ENCODE results near the gene UCN3.
"Not testable (repeated sequence)": the region's sequence is repeated elsewhere in the genome, so short reads cannot be mapped to it uniquely, and the experiment has no call there.

Gene UCN3

DNA sequence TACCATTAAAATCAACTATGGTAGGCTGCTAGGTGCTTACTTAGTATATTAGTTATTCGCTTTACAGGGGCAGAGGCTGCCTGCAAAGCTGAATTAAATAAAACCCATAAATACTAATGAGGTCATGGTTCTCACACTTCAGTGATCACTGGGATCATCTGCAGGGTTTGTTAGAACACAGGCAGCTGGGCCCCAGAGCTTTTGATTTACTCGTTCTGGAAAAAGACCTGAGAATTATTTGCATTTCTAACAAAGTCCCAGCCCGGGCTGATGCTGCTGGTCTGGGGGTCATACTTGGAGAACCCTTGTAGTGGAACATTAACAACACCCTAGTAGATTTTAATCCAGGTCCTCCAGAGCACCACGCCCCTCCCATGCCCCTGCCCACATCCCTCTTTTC lies 8.5 kb downstream of the UCN3 start:
- no peaks in the 10 kb centered on the region for H3K4me1 ChIP-seq (ENCODE audit: control insufficient read depth, insufficient read depth, low read length)
- no peaks in the 10 kb centered on the region for H3K27me3 ChIP-seq (ENCODE audit: control insufficient read depth, insufficient read depth, low read length)
- no peak overlapping the region for H3K9ac ChIP-seq (ENCODE audit: low read length)
- no peak overlapping the region for H3K27ac ChIP-seq (ENCODE audit: low read depth, low read length)
- H3K36me3 ChIP-seq (ENCODE audit: control insufficient read depth, insufficient read depth, low read length) = no peaks in the 10 kb centered on the region
- H3K4me3 ChIP-seq (ENCODE audit: low read length) = no peak overlapping the region

DNA sequence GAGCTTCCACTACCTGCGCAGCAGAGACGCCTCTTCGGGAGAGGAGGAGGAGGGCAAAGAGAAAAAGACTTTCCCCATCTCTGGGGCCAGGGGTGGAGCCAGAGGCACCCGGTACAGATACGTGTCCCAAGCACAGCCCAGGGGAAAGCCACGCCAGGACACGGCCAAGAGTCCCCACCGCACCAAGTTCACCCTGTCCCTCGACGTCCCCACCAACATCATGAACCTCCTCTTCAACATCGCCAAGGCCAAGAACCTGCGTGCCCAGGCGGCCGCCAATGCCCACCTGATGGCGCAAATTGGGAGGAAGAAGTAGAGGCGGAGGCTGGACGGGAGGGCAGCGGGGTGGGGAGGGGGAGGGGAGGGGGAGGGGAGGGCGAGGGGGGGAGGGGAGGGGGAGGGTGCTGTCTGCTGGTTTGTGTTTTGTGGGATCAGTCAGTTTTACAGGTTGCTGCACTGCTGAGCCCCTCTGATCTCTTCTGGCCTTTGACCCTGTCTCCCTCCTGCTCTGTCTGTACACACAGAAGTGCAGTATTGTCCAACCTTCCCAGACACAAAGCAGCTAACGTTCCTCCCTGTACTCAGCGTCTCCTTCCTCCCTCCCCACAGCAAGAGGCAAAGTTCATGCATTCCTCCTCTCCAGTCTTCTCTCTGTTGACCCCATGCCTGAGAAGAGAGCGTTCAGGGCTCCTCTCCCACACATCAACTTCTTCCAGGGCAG lies 9.3 kb downstream of the UCN3 start:
- Histone ChIP-seq H3K4me3 (ENCODE audit: low read length) (no peak overlapping the region), H3K9ac (ENCODE audit: low read length) (no peak overlapping the region), H3K4me1 (ENCODE audit: control insufficient read depth, insufficient read depth, low read length) (no peaks in the 10 kb centered on the region), H3K27ac (ENCODE audit: low read depth, low read length) (no peak overlapping the region), H3K27me3 (ENCODE audit: control insufficient read depth, insufficient read depth, low read length) (no peaks in the 10 kb centered on the region), H3K36me3 (ENCODE audit: control insufficient read depth, insufficient read depth, low read length) (no peaks in the 10 kb centered on the region)

DNA sequence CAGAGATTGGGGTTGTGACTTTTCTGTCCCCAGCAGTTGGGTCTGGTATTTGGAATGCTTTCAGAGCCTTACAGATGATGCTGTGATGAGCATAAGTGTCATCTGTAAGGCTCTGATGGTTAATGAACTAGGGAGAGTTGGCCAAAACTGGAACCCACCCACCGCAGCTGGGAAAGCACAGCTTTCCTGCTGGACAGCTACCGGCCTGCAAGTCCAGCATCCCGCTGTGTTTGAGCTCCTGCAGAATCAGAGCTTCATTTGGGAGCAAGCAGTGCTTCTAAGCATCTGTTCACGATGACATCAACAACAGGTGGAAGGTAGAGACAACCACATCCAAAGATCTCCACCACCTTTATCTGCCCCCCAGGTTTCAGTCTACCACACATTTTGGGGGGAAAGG lies 11.7 kb downstream of the UCN3 start:
- no peaks in the 10 kb centered on the region for H3K4me1 ChIP-seq (ENCODE audit: control insufficient read depth, insufficient read depth, low read length)
- no peak overlapping the region for H3K27ac ChIP-seq (ENCODE audit: low read depth, low read length)
- no peak overlapping the region for H3K4me3 ChIP-seq (ENCODE audit: low read length)
- no peaks in the 10 kb centered on the region for H3K27me3 ChIP-seq (ENCODE audit: control insufficient read depth, insufficient read depth, low read length)
- H3K9ac ChIP-seq (ENCODE audit: low read length) = no peak overlapping the region
- H3K36me3 ChIP-seq (ENCODE audit: control insufficient read depth, insufficient read depth, low read length) = no peaks in the 10 kb centered on the region

DNA sequence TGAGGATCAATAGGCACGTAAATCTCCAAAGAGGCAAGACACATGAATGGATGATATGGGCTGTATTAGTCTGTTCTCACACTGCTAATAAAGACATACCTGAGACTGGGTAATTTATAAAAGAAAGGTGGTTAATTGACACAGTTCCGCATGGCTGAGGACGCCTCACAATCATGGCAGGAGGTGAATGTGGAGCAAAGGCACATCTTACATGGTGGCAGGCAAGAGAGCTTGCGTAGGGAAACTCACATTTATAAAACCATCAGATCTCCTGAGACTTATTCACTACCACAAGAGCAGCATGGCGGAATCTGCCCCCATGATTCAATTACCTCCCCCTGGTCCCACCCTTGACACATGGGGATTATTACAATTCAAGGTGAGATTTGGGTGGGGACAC lies 14.4 kb downstream of the UCN3 start:
- H3K27ac ChIP-seq (ENCODE audit: low read depth, low read length); H3K4me3 ChIP-seq (ENCODE audit: low read length); H3K27me3 ChIP-seq (ENCODE audit: control insufficient read depth, insufficient read depth, low read length); H3K36me3 ChIP-seq (ENCODE audit: control insufficient read depth, insufficient read depth, low read length); H3K9ac ChIP-seq (ENCODE audit: low read length); H3K4me1 ChIP-seq (ENCODE audit: control insufficient read depth, insufficient read depth, low read length): not testable (repeated sequence)

DNA sequence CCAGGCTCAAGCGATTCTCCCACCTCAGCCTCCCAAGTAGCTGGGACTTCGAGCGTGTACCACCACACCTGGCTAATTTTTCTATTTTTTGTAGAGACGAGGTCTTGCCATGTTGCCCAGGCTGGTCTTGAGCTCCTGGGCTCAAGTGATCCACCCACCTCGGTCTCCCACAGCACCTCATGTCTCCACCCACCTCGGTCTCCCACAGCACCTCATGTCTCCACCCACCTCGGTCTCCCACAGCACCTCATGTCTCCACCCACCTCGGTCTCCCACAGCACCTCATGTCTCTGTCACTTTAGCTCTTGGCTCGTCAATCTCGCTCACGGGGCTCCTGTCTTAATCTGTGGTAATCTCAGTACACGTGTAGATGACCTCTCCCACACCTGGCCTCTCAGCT lies 15.6 kb downstream of the UCN3 start:
- not testable (repeated sequence) for H3K27me3 ChIP-seq (ENCODE audit: control insufficient read depth, insufficient read depth, low read length); H3K9ac ChIP-seq (ENCODE audit: low read length); H3K4me1 ChIP-seq (ENCODE audit: control insufficient read depth, insufficient read depth, low read length); H3K36me3 ChIP-seq (ENCODE audit: control insufficient read depth, insufficient read depth, low read length); H3K27ac ChIP-seq (ENCODE audit: low read depth, low read length); H3K4me3 ChIP-seq (ENCODE audit: low read length)

DNA sequence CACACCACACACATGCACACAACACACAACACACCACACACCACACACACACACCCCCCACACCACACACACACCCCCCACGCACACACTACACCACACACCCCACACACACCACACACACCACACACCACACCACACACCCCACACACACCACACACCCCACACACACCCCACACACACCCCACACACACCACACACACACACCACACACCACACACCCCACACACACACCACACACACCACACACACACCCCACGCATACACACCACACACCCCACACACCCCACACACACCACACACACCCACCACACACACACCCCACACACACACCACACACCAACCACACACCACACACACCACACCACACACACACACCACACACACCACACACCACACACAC lies 16.4 kb downstream of the UCN3 start:
- Histone ChIP-seq H3K27me3 (ENCODE audit: control insufficient read depth, insufficient read depth, low read length) (no peaks in the 10 kb centered on the region), H3K4me1 (ENCODE audit: control insufficient read depth, insufficient read depth, low read length) (no peaks in the 10 kb centered on the region), H3K9ac (ENCODE audit: low read length) (no peak overlapping the region), H3K4me3 (ENCODE audit: low read length) (no peak overlapping the region), H3K36me3 (ENCODE audit: control insufficient read depth, insufficient read depth, low read length) (no peaks in the 10 kb centered on the region), H3K27ac (ENCODE audit: low read depth, low read length) (no peak overlapping the region)

DNA sequence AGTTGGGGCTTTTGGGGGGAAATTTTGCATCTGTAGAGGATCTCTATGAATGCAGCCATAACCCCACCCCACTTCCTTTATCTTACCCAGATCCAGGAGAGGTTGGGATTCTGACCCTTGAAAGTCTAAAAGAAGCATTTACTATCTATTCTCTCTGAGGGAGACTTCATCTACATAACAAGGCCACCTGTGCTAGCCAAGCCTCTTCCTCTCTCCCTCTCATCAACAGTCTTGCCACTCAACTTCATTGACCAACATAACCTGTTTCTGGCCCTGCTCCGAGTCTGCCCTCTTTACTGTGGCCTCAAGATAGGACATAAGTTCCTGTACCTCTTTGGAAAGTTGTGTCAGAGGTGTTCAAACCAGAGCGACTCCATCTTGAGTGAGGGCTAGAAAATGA lies 20.5 kb downstream of the UCN3 start:
- Histone ChIP-seq H3K27ac (ENCODE audit: low read depth, low read length) (no peak overlapping the region), H3K27me3 (ENCODE audit: control insufficient read depth, insufficient read depth, low read length) (no peaks in the 10 kb centered on the region), H3K4me1 (ENCODE audit: control insufficient read depth, insufficient read depth, low read length) (no peaks in the 10 kb centered on the region), H3K9ac (ENCODE audit: low read length) (no peak overlapping the region), H3K4me3 (ENCODE audit: low read length) (no peak overlapping the region), H3K36me3 (ENCODE audit: control insufficient read depth, insufficient read depth, low read length) (no peaks in the 10 kb centered on the region)

DNA sequence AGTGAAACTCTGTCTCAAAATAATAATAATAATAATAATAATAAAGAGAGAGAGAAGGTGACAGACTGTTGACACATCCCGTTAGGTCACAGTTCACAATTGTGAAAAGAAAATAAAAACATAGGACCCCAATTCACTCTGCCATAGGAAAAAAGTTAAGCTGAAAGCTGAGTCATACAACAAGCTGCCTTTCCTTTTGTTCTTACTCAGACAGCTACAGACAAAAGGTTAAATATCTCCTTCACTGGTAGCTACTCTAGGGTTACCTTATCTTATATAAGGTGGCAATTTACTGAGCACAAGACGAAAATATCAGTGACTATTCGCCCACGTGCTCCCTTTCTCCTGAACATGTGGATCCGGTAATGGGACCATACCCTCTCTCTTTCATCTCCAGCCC lies 22.4 kb downstream of the UCN3 start:
- no peaks in the 10 kb centered on the region for H3K36me3 ChIP-seq (ENCODE audit: control insufficient read depth, insufficient read depth, low read length)
- no peak overlapping the region for H3K27ac ChIP-seq (ENCODE audit: low read depth, low read length)
- no peaks in the 10 kb centered on the region for H3K27me3 ChIP-seq (ENCODE audit: control insufficient read depth, insufficient read depth, low read length)
- no peaks in the 10 kb centered on the region for H3K4me1 ChIP-seq (ENCODE audit: control insufficient read depth, insufficient read depth, low read length)
- no peak overlapping the region for H3K4me3 ChIP-seq (ENCODE audit: low read length)
- no peak overlapping the region for H3K9ac ChIP-seq (ENCODE audit: low read length)

DNA sequence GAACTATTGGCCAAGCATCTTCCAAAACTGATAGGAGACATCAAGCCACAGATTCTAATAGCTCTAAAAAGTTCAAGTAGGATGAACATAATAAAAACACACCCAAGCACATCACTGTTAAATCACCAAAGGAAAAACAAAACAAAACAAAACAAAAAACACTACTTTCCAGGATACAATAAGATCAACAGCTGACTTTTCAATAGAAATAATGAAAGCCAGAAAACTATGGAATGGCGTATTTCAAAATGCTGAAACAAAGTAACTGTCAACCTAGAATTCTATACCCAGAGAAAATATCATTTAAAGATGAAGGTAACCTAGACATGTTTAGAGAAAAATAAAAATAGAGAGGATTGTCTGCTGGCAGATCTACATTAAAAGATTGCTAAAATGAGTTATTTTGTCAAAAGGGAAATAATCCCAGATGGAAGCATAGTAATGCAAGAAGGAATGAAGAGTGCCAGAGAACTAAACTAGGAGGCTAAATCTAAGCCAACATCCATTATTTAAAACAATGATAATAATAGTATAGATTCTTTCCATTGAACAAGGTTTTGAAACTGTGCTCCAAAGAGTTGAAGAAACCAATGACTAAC lies 25.9 kb downstream of the UCN3 start:
- Histone ChIP-seq H3K36me3 (ENCODE audit: control insufficient read depth, insufficient read depth, low read length) (no peaks in the 10 kb centered on the region), H3K4me3 (ENCODE audit: low read length) (no peak overlapping the region), H3K27ac (ENCODE audit: low read depth, low read length) (no peak overlapping the region), H3K9ac (ENCODE audit: low read length) (no peak overlapping the region), H3K4me1 (ENCODE audit: control insufficient read depth, insufficient read depth, low read length) (no peaks in the 10 kb centered on the region), H3K27me3 (ENCODE audit: control insufficient read depth, insufficient read depth, low read length) (no peaks in the 10 kb centered on the region)

DNA sequence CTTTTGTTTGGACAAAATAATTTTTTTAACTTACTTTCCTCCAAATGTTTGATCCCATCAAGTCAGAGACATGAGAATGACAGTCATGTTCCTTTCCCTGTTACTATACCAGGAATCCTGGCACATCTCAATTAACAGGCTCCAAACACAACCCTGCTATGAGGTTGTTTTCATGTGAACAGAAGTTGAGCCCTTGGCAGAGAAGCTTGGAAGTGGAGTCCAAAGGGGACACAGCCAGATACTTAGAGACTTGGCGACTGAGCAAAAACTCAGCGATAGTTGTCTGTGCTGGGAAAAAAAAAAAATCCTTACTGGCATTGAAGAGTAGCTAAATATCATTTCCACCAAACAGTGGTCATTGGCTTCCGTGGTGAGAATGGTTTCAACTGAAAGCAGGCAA lies 27.0 kb downstream of the UCN3 start:
- no peak overlapping the region for H3K4me3 ChIP-seq (ENCODE audit: low read length)
- no peak overlapping the region for H3K27ac ChIP-seq (ENCODE audit: low read depth, low read length)
- no peaks in the 10 kb centered on the region for H3K36me3 ChIP-seq (ENCODE audit: control insufficient read depth, insufficient read depth, low read length)
- no peaks in the 10 kb centered on the region for H3K4me1 ChIP-seq (ENCODE audit: control insufficient read depth, insufficient read depth, low read length)
- no peak overlapping the region for H3K9ac ChIP-seq (ENCODE audit: low read length)
- H3K27me3 ChIP-seq (ENCODE audit: control insufficient read depth, insufficient read depth, low read length) = no peaks in the 10 kb centered on the region

DNA sequence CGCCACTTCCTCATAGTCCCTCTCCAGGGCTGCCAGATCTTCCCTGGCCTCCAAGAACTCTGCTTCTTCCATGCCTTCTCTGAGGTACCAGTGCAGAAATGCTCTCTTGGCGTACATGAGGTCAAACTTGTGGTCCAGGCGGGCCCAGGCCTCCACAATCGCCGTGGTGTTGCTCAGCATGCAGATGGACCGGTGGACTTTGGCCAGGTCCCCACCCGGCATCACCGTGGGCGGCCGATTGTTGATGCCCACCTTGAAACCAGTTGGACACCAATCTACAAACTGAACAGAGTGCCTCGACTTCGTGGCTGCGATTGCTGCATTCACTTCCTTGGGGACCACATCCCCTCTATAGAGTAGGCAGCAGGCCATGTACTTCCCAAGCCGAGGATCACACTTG lies 28.8 kb downstream of the UCN3 start:
- Histone ChIP-seq H3K27me3 (ENCODE audit: control insufficient read depth, insufficient read depth, low read length) (no peaks in the 10 kb centered on the region), H3K9ac (ENCODE audit: low read length) (no peak overlapping the region), H3K27ac (ENCODE audit: low read depth, low read length) (no peak overlapping the region), H3K36me3 (ENCODE audit: control insufficient read depth, insufficient read depth, low read length) (no peaks in the 10 kb centered on the region), H3K4me1 (ENCODE audit: control insufficient read depth, insufficient read depth, low read length) (no peaks in the 10 kb centered on the region), H3K4me3 (ENCODE audit: low read length) (no peak overlapping the region)

DNA sequence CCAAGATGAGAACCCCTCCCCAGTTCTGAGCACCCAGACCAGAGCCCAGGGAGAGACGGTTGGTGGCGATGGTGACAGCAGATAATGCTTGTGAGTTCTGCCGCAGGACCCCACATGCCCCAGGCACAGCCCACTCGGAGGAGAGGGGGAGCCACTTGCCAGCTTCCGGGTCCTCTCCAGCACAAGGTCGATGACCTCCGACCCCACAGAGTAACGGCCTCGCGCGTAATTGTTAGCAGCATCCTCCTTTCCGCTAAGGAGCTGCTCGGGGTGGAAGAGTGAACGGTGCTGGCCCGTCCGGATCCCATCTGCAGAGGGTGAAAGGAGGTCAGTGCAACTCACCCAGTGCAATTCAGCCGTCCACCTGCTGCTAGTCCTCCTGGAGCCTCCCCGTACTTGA lies 30.4 kb downstream of the UCN3 start:
- Histone ChIP-seq H3K36me3 (ENCODE audit: control insufficient read depth, insufficient read depth, low read length) (no peaks in the 10 kb centered on the region), H3K4me3 (ENCODE audit: low read length) (no peak overlapping the region), H3K4me1 (ENCODE audit: control insufficient read depth, insufficient read depth, low read length) (no peaks in the 10 kb centered on the region), H3K9ac (ENCODE audit: low read length) (no peak overlapping the region), H3K27ac (ENCODE audit: low read depth, low read length) (no peak overlapping the region), H3K27me3 (ENCODE audit: control insufficient read depth, insufficient read depth, low read length) (no peaks in the 10 kb centered on the region)

DNA sequence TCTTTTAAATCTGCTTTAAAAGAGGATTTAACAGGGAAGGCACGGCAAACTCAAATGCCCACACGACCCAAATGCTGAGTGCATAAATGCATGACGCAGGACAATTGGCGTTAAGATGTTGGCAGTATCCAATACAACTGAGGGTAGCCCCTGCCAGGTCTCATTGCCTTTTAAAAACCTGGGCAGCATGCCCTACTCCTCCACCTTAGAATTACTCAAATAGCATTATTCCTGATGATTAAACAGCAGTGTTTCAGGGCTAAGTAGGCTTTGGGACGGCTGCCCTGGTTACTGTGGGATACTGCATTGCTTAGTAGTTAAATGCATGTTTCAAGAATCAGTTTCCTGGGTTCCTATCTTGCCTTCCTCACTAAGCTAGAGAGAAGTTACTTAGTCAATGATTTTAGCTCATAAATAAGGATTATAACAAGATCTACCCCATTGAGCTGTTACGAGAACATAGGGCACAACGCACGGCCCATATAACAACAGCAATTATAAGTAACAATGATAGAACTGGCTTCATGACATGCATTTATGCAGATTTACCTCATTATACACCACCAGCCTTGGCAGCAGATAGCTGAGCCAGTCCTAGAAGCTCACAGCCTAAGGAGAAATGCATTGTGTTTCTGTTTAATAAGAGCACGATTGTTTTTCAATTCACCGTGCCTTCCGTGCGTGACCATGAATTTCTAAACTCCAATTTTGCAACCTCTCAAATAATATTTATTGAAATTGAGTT lies 32.0 kb downstream of the UCN3 start:
- H3K4me3 ChIP-seq (ENCODE audit: low read length) = no peak overlapping the region
- H3K27me3 ChIP-seq (ENCODE audit: control insufficient read depth, insufficient read depth, low read length) = no peaks in the 10 kb centered on the region
- no peaks in the 10 kb centered on the region for H3K36me3 ChIP-seq (ENCODE audit: control insufficient read depth, insufficient read depth, low read length)
- no peak overlapping the region for H3K9ac ChIP-seq (ENCODE audit: low read length)
- no peak overlapping the region for H3K27ac ChIP-seq (ENCODE audit: low read depth, low read length)
- no peaks in the 10 kb centered on the region for H3K4me1 ChIP-seq (ENCODE audit: control insufficient read depth, insufficient read depth, low read length)
